Measurements from ENCODE around the gene SEPTIN5.
"Not testable (repeated sequence)": the region's sequence is repeated elsewhere in the genome, so short reads cannot be mapped to it uniquely, and the experiment has no call there.

SEPTIN5 gene

DNA sequence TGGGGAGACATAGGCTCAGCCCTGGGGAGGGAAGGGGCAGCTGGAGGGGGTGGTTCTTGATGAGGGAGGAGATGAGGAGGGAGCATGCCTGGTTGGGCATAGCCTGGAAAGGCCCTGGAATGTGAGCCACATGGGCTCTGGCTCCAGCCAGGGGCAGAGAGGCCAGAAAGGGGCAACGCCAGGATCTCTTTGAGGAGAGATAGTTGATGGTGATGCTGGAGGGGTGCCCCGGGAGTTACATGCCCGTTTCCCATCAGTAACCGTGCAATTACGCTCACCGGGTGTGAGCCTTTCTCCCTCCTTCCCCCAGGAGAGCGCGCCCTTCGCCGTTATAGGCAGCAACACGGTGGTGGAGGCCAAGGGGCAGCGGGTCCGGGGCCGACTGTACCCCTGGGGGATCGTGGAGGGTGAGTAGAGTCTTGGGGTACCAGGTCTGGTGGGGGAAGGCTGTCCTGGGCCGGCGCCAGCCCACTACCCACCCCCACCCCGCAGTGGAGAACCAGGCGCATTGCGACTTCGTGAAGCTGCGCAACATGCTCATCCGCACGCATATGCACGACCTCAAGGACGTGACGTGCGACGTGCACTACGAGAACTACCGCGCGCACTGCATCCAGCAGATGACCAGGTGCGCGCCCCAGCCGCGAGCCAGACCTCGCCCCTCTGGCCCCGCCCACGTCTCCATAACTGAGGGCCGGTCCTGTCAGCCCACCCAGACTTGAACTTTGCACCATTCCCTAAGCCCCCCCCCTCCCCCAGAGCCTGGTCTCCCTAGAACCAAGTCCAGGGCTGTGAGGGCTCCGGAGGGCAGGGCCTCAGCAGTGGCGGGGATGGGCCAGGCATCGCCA is 7.3 kb downstream of the SEPTIN5 start:
- no peak for DNase-seq

- DNase-seq: no peak
These were observed 8.1 kb downstream of the SEPTIN5 start for GRCh38 chr22:19722178-19722981.

DNA sequence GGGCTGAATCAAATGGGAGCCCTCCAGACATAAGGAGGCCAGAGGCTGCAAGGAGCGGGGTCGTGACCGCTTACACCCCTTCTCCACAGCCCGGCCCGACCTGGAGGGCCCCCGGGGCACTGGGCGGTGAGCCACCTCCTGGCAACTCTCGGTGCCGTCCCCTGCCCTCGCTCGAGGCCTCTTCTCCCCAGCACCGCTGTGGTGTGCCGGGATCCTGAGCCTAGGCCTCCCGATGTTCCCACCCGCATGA is 8.6 kb downstream of the SEPTIN5 start:
- DNase-seq: no peak

- no peak for DNase-seq
These were observed 9.1 kb downstream of the SEPTIN5 start, which contains the start of gene GP1BB for GRCh38 chr22:19723232-19723982. Gene GP1BB (plus strand): TSS chr22:19723539. CDS start chr22:19723570, 31 bp downstream.

GRCh38 chr22:19723983-19724827 is 9.9 kb downstream of the SEPTIN5 start:
- no peak for DNase-seq

DNA sequence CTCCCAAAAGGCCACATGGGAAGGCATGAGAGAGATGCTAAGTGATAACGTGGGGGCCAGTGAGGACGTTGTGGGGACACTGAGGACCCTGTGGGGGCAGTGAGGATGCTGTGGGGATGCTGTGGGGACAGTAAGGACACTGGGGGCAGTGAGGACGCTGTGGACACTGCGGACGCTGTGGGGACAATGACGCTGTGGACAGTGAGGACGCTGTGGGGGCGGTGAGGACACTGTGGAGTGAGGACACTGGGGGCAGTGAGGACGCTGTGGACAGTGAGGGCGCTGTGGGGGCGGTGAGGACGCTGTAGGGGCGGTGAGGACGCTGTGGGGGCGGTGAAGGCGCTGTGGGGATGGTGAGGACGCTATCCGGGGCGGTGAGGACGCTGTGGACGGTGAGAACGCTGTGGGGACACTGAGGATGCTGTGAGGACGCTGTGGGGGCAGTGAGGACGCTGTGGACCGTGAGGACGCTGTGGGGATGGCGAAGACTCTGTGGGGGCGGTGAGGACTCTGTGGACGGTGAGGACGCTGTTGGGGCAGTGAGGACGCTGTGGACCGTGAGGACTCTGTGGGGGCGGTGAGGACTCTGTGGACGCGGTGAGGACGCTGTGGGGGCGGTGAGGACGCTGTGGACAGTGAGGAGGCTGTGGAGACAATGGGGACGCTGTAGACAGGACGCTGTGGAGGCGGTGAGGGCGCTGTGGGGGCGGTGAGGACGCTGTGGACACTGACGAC is 10.8 kb downstream of the SEPTIN5 start:
- DNase-seq: no peak

- not testable (repeated sequence) for DNase-seq
These were observed 11.9 kb downstream of the SEPTIN5 start for GRCh38 chr22:19726064-19726788.

- no peak for DNase-seq
These were observed 13.2 kb downstream of the SEPTIN5 start for GRCh38 chr22:19727310-19728150.

DNA sequence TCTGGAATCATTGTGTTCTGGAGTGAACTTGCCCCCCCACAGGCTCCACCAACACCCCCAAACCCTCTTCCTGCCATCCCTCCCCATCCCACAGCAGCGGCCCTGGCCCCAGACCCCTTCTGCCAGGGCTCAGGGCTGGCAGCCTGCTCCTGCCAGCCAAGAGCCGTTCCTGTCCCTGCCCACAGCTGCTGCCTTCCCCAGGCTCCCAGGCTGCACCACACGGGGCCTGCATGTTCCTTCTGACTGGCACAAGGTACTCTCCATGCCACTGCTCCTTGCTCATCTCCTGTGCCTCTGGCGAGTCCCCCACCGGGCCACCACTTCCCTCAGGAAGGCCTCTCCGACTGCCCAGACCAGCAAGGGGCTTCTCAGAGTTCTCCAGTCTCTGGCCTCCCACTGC is 14.0 kb downstream of the SEPTIN5 start:
- no peak for DNase-seq

- DNase-seq: no peak
These were observed 14.5 kb downstream of the SEPTIN5 start for GRCh38 chr22:19728836-19729235.

GRCh38 chr22:19729507-19729906 is 15.2 kb downstream of the SEPTIN5 start:
- no peak for DNase-seq

GRCh38 chr22:19730198-19730597 is 15.9 kb downstream of the SEPTIN5 start:
- no peak for DNase-seq

DNA sequence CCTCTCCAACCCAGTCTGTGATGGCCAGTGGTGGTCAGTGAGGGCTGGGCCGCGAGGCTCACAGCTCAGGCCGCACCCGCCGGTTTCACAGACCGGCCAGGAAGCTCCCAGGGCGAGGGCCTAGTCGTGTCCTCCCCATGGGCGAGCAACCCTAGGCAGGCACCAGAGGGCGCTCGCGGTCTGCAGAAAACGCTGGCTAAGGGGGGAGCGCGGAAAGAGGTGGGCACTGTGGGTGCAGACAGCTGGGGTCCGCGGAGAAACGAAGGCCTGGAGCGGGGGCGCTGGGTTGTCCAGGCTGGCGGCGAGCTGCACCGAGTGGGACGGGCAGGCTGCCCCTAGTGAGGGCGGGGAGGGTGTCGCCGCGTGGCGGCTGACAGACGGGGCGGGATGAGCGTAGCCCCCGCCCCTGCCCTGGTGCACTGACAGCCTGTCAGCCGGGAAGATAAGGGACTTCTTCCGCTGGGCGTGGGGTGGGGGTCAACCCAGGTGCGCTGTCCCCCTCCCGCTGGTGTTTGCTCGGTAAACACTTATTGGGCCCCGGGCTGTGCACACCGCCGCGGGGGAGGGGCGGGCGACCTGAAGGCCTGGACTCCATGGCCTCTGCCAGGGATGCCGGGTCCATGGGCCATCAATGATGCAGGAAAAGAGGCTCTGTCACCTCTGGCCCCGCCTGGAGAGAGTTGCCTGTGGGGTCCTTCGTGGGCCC is 16.5 kb downstream of the SEPTIN5 start:
- peak; percentile 64 for DNase-seq

- DNase-seq: no peak
These were observed 17.2 kb downstream of the SEPTIN5 start for GRCh38 chr22:19731361-19732135.

DNA sequence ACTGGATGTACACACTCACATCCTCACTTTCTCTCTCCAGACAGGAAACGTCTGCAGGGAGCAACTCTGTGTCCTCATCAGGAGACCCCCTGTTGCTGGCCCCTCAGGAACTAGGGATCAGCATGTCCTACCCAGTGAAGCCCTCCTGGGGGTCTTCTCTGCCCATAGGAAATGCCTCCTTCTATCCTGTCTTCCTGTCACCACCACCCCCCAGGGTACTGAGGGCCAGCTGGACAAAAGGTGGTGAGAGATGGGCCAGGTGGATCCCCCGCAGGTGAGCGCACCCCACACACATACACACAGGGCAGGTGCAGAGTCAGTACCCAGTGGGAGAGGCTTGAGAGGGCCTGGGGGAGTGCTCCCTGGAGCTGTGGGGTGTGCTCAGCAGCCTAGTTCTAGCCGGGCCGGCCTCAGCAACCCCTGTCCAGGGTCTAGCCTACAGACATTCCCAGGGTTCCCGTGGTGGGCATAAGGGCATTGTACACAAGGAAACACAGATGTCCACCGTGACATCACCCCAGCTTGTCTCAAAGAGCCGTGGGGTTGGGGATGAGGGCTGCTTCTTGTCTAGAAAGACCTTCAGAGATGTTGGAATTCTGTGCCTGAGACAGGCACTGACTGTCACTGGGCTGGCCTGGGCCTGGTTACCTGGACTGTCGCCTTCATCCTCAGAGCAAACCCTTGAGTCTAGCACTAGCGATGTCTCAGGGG is 18.3 kb downstream of the SEPTIN5 start:
- DNase-seq: no peak

DNA sequence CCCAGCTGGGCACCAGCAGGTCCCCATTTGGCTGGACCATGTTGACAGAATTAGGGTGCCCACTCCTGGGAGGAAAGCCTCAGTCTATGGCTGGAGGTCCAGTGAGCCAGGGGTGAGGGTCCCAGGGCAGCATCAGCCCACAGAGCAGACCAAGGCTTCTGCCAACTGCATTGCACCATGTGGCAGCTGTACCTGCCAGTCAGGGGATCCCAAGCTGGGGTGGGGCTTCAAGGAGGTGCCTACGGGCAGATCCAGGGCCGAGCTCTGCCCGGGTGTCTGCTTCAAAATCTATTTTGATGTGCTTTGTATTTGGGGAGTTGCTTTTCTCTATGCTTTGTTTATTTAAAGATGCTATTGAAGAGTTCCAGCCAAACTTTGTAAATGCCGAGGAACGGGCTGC is 19.5 kb downstream of the SEPTIN5 start:
- DNase-seq: no peak

DNA sequence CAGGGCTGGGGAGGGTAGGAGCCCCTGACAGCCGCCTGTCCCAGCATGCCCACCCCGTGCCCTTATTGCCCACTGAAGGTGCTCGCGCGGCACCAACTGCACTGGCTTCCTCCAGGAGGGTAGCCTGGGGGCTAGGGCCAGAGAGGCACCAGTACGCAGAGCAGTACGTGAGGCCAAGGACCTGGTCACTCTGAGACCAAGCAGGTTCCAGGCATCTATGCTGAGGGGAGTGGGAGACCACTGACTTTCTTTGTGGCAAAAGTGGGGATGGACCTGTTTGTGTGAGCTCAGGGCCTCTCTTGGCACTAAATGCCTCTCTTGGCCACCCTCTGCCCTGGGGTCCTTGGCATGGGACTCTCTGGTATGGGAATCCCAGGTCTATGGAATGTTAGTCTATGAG is 19.9 kb downstream of the SEPTIN5 start:
- no peak for DNase-seq

- DNase-seq: no peak
These were observed 20.6 kb downstream of the SEPTIN5 start for GRCh38 chr22:19734837-19735382.

Measured in NCI-H2171 treated with DMSO at 0.1 percent for 48 hours (cell line).